Fibroblast of pulmonary artery (primary cell): Measurements from ENCODE around the gene SPATA12.
A peak's percentile ranks its signal among the peaks of the same experiment; 100 is the strongest.

ENCODE experiments used
- DNase-seq: peaks from one replicate; pipeline ENCODE4 v3.0.0-alpha.2; 2010; ENCODE audit warnings: low read depth
- H3K4me3 ChIP-seq: replicated peaks from 2 replicates; pipeline ENCODE4 v1.5.1; 2011; ENCODE audit warnings: low read depth, mild to moderate bottlenecking, control low read depth, low read length, moderate library complexity
- TF ChIP-seq, protein P1 (sequence below): IDR thresholded peaks from 2 replicates; pipeline ENCODE4 v1.5.1; 2011; ENCODE audit warnings: mild to moderate bottlenecking, control low read depth, low read length, inconsistent platforms; ENCODE audit errors: missing control alignments

The SPATA12 gene

DNA sequence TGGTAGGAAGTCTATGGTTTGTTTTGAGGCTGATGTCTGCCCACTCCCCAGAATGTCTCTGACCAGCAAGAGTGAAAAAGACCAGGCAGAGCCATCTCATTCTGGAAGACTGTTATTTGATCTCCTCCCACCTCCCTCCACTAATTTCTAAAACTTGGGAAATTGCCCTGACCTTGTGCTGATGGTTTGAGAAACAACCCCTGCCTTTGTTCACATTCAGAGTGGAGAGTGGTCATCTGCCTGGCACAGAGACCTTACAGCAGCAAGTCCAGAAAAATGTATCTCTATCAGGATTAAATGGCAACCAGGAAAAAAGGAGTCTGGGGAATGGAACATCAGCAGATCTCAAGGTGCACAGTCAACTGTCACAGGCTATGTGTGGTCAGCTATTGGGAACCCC is 25.7 kb downstream of the SPATA12 start:
- H3K4me3 ChIP-seq: no peak overlapping the region
- no peak for DNase-seq
- TF ChIP-seq, protein P1, sequence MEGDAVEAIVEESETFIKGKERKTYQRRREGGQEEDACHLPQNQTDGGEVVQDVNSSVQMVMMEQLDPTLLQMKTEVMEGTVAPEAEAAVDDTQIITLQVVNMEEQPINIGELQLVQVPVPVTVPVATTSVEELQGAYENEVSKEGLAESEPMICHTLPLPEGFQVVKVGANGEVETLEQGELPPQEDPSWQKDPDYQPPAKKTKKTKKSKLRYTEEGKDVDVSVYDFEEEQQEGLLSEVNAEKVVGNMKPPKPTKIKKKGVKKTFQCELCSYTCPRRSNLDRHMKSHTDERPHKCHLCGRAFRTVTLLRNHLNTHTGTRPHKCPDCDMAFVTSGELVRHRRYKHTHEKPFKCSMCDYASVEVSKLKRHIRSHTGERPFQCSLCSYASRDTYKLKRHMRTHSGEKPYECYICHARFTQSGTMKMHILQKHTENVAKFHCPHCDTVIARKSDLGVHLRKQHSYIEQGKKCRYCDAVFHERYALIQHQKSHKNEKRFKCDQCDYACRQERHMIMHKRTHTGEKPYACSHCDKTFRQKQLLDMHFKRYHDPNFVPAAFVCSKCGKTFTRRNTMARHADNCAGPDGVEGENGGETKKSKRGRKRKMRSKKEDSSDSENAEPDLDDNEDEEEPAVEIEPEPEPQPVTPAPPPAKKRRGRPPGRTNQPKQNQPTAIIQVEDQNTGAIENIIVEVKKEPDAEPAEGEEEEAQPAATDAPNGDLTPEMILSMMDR: no peak

DNA sequence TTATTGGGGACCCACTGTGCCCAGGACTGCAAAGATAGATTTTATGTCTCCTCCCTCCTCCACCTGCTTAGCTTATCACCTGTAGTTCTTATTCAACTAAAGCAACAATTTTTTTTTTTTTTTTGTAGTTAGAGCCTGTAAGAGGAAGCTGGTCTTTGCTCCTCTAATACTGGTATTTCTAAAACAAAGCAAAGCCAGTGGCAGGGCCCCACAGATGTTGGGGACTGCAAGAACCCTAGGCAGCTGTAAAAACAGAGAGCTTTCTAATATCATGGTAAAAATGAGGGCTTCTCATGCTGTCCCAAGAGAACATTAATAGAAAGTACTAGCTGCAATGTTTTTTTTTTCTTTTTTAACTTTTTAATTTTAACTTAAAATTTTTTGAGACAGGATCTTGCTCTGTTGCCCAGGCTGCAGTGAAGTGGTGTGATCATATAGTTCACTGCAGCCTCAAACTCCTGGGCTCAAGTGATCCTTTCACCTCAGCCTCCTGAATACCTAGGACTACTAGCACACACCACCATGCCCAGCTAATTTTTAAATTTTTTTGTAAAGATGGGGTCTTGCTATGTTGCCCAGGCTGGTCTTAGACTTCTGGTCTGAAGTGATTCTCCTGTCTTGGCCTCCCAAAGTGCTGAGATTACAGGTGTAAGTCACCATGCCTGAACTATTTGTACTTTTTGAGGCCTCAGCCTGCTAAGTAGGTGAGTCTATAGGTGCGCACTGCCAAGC is 27.1 kb downstream of the SPATA12 start:
- no peak overlapping the region for H3K4me3 ChIP-seq
- TF ChIP-seq, protein P1: no peak
- DNase-seq: no peak

DNA sequence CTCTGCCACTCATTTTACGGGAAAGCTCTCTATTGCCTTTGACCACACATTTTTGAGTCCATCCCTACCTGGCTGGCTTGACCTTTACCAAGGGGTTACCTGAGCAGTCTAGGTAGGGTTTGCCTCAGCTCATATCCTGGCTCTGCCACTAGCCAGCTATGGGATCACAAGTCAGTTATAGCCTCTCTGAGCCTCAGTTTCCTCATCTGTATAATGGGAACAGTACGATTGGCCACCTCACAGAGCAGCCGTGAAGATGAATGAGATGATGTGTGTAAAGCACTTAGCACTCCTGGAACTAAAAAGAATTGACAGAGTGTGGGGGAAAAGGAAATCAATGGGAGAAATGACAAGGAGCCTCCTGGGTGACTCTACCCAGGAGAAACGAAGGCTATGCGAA is 28.0 kb downstream of the SPATA12 start:
- TF ChIP-seq, protein P1: no peak
- no peak overlapping the region for H3K4me3 ChIP-seq
- DNase-seq: no peak

DNA sequence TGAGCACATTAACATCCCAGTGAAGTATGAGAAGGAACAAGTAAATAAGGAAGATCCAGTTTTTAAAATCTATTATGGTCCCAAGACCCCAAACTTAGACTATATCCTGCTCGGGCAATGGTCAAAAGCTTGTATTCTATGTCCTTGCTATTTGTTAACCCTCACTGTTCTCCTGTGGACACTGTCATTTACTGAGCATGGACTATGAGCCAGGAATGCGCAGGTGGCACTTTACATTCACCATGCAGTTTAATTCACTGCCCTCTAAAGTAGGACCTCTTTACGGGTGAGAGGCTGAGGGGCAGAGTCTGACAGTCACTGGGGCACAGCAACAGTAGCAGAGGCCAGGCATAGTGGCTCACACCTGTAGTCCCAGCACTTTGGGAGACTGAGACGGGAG is 28.6 kb downstream of the SPATA12 start:
- no peak for DNase-seq
- H3K4me3 ChIP-seq: no peak overlapping the region
- TF ChIP-seq, protein P1: no peak

DNA sequence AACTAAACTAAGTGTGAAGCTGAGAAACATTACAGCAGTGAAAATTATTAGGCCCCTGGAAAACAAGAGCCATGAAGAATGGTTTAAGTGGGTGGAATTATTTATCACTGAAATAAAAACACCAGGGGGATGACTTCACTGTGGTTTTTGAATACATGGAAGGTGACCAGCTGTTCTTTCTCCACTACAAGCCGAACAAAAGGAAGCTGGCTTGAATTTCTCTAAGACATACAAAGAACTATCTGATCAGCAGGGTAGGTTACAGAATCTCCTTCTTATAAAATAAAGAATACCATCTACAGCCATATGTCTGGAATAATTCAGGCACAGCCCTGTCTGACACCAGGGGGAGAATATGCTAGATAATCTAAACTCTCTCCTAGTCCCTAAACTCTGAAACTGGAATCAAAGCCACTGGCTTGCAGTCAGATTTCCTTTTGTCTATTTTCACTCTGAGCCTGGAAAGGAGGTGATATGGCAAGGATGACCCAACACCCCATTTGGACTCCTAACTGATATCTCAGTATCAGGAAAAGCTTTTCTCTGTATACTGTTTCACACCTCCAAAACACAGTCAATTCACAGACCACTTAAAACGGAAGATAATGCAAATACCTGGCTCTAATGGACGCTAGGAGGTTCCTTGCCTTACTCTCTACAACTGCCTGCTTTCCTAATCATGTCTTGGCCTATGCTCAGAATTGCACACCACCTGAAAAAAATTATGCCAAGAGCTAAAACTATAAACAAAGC is 31.2 kb downstream of the SPATA12 start:
- peak; percentile 69 for DNase-seq
- no peak overlapping the region for H3K4me3 ChIP-seq
- TF ChIP-seq, protein P1: no peak

DNA sequence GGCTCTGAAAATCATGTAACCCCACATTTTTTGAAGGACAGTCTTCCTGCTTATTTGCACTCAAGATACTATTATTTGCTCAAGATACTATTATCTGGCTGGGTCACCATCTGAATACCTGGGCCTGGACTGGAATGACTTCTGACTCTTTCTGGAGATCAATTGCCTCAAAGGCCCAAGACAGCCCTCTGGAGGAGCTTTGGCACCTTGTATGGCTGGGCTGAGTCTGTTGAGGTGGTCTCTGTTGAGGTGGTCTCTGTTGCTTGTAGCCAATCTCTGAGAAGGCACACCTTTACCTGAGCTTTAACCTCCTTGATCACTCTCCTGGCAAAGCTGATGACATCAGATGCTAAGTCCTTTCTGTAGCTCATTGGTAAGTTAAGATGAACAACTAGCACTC is 33.0 kb downstream of the SPATA12 start:
- TF ChIP-seq, protein P1: no peak
- H3K4me3 ChIP-seq: no peak overlapping the region
- no peak for DNase-seq
